ENCODE measurements around the gene CFLAR. TPM values are rescaled to one million over a fixed set of nuclear protein-coding genes. Genes with fewer than 3 reads are reported as not detected.

CFLAR gene
- total and polyA plus RNA-seq, 2 donors from 2014 or later = 47.2 to 263 TPM

DNA sequence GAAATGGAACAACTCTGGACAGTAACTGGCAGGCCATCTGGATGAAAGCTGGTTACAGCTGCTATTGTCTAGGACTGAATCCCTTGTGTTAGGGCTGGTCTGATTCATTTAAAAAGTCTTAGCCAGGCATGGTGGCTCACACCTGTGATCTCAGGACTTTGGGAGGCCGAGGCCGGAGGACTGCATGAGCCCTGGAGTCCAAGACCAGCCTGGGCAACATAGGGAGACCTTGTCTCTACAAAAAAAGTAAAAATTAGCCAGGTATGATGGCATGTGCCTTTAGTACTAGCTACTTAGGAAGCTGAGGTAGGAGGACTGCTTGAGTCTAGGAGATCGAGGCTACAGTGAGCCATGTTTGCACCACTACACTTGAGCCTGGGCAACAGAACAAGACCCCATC lies 15.5 kb upstream of the CFLAR start:
- no peak overlapping the region for H3K9ac ChIP-seq (ENCODE audit: low read length in 3 of 3)
- no peaks in the 10 kb centered on the region for H3K9me3 ChIP-seq (ENCODE audit: control insufficient read depth in 2 of 3, insufficient read depth in 1 of 3, low read length in 3 of 3)
- no peaks in the 10 kb centered on the region for H3K36me3 ChIP-seq (ENCODE audit: control insufficient read depth in 2 of 3, insufficient read depth in 3 of 3, low read length in 3 of 3)
- no peak overlapping the region for H3K4me3 ChIP-seq (ENCODE audit: low read length in 3 of 3)
- FAIRE-seq (no peak), DNase-seq (no peak)
- no peaks in the 10 kb centered on the region for H3K27me3 ChIP-seq (ENCODE audit: control insufficient read depth, insufficient read depth, low read length)
- no peaks in the 10 kb centered on the region for H3K4me1 ChIP-seq (ENCODE audit: control insufficient read depth in 2 of 3, insufficient read depth in 2 of 3, low read depth in 1 of 3, low read length in 3 of 3)
- intact Hi-C loops (cut with DNase I) = no loop called here
- H3K27ac ChIP-seq (ENCODE audit: low read depth in 2 of 2, low read length in 2 of 2) = no peak overlapping the region
- TF ChIP-seq, protein P1, sequence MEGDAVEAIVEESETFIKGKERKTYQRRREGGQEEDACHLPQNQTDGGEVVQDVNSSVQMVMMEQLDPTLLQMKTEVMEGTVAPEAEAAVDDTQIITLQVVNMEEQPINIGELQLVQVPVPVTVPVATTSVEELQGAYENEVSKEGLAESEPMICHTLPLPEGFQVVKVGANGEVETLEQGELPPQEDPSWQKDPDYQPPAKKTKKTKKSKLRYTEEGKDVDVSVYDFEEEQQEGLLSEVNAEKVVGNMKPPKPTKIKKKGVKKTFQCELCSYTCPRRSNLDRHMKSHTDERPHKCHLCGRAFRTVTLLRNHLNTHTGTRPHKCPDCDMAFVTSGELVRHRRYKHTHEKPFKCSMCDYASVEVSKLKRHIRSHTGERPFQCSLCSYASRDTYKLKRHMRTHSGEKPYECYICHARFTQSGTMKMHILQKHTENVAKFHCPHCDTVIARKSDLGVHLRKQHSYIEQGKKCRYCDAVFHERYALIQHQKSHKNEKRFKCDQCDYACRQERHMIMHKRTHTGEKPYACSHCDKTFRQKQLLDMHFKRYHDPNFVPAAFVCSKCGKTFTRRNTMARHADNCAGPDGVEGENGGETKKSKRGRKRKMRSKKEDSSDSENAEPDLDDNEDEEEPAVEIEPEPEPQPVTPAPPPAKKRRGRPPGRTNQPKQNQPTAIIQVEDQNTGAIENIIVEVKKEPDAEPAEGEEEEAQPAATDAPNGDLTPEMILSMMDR (IDR thresholded peaks at IDR 0.05; ENCODE audit: borderline replicate concordance, extremely low read depth, insufficient read depth) = no peak

GRCh38 chr2:201105759-201106158 lies 10.2 kb upstream of the CFLAR start:
- no peak overlapping the region for H3K4me3 ChIP-seq (ENCODE audit: low read length in 3 of 3)
- TF ChIP-seq, protein P1 (IDR thresholded peaks at IDR 0.05; ENCODE audit: borderline replicate concordance, extremely low read depth, insufficient read depth) = no peak
- FAIRE-seq (no peak), DNase-seq (no peak)
- no peaks in the 10 kb centered on the region for H3K36me3 ChIP-seq (ENCODE audit: control insufficient read depth in 2 of 3, insufficient read depth in 3 of 3, low read length in 3 of 3)
- H3K27ac ChIP-seq (ENCODE audit: low read depth in 2 of 2, low read length in 2 of 2) = no peak overlapping the region
- intact Hi-C loops (cut with DNase I) = no loop called here
- H3K9me3 ChIP-seq (ENCODE audit: control insufficient read depth in 2 of 3, insufficient read depth in 1 of 3, low read length in 3 of 3) = no peaks in the 10 kb centered on the region
- no peaks in the 10 kb centered on the region for H3K4me1 ChIP-seq (ENCODE audit: control insufficient read depth in 2 of 3, insufficient read depth in 2 of 3, low read depth in 1 of 3, low read length in 3 of 3)
- no peaks in the 10 kb centered on the region for H3K27me3 ChIP-seq (ENCODE audit: control insufficient read depth, insufficient read depth, low read length)
- no peak overlapping the region for H3K9ac ChIP-seq (ENCODE audit: low read length in 3 of 3)

- Histone ChIP-seq H3K4me3 (ENCODE audit: low read length in 3 of 3) (no peak overlapping the region), H3K36me3 (ENCODE audit: control insufficient read depth in 2 of 3, insufficient read depth in 3 of 3, low read length in 3 of 3) (no peaks in the 10 kb centered on the region), H3K27ac (ENCODE audit: low read depth in 2 of 2, low read length in 2 of 2) (no peak overlapping the region), H3K4me1 (ENCODE audit: control insufficient read depth in 2 of 3, insufficient read depth in 2 of 3, low read depth in 1 of 3, low read length in 3 of 3) (no peaks in the 10 kb centered on the region), H3K27me3 (ENCODE audit: control insufficient read depth, insufficient read depth, low read length) (no peaks in the 10 kb centered on the region), H3K9me3 (ENCODE audit: control insufficient read depth in 2 of 3, insufficient read depth in 1 of 3, low read length in 3 of 3) (no peaks in the 10 kb centered on the region), H3K9ac (ENCODE audit: low read length in 3 of 3) (no peak overlapping the region)
- intact Hi-C loops (cut with DNase I) = no loop called here
- FAIRE-seq (no peak), DNase-seq (no peak)
- TF ChIP-seq, protein P1 (IDR thresholded peaks at IDR 0.05; ENCODE audit: borderline replicate concordance, extremely low read depth, insufficient read depth) = no peak
Measured at GRCh38 chr2:201107624-201108023, 8.3 kb upstream of the CFLAR start.

GRCh38 chr2:201108341-201108740 lies 7.6 kb upstream of the CFLAR start:
- no peak overlapping the region for H3K27ac ChIP-seq (ENCODE audit: low read depth in 2 of 2, low read length in 2 of 2)
- no peak for FAIRE-seq
- TF ChIP-seq, protein P1 (IDR thresholded peaks at IDR 0.05; ENCODE audit: borderline replicate concordance, extremely low read depth, insufficient read depth) = no peak

More at GRCh38 chr2:201108341-201108740, 7.6 kb upstream of the CFLAR start:
- H3K9me3 ChIP-seq (ENCODE audit: control insufficient read depth in 2 of 3, insufficient read depth in 1 of 3, low read length in 3 of 3) = no peaks in the 10 kb centered on the region
- H3K36me3 ChIP-seq (ENCODE audit: control insufficient read depth in 2 of 3, insufficient read depth in 3 of 3, low read length in 3 of 3) = no peaks in the 10 kb centered on the region
- no peak overlapping the region for H3K9ac ChIP-seq (ENCODE audit: low read length in 3 of 3)
- no peak overlapping the region for H3K4me3 ChIP-seq (ENCODE audit: low read length in 3 of 3)
- H3K27me3 ChIP-seq (ENCODE audit: control insufficient read depth, insufficient read depth, low read length) = no peaks in the 10 kb centered on the region
- no peak for DNase-seq
- intact Hi-C loops (cut with DNase I) = no loop called here
- H3K4me1 ChIP-seq (ENCODE audit: control insufficient read depth in 2 of 3, insufficient read depth in 2 of 3, low read depth in 1 of 3, low read length in 3 of 3) = no peaks in the 10 kb centered on the region
